NCI-H2107 treated with DMSO at 0.1 percent for 48 hours (cell line): ENCODE measurements around the gene UMPS.

Experiments
- DNase-seq: peaks from one replicate; lab custom pipeline; 2025; ENCODE audit not compliant: unreplicated experiment; lab: John Stamatoyannopoulos, UW

Gene UMPS

GRCh38 chr3:124797426-124797945 lies 67.2 kb downstream of the UMPS start:
- DNase-seq, result no peak
